GM12878 (cell line): ENCODE measurements around the gene KRT38.

ENCODE experiments used
- REST ChIP-seq: IDR thresholded peaks from 2 replicates; pipeline ENCODE4 v1.6.1; 2012; ENCODE audit warnings: mild to moderate bottlenecking, low read depth, low read length
- ZZZ3 ChIP-seq: IDR thresholded peaks from 2 replicates; pipeline ENCODE4 v1.6.1; 2011; ENCODE audit warnings: low read depth; ENCODE audit not compliant: control insufficient read depth, insufficient read length
- TF ChIP-seq, protein P1 (sequence below): IDR thresholded peaks from 2 replicates; pipeline ENCODE4 v1.6.1; 2011; ENCODE audit warnings: low read depth, mild to moderate bottlenecking, low read length, moderate library complexity, borderline replicate concordance; ENCODE audit errors: extremely low read depth

DNA sequence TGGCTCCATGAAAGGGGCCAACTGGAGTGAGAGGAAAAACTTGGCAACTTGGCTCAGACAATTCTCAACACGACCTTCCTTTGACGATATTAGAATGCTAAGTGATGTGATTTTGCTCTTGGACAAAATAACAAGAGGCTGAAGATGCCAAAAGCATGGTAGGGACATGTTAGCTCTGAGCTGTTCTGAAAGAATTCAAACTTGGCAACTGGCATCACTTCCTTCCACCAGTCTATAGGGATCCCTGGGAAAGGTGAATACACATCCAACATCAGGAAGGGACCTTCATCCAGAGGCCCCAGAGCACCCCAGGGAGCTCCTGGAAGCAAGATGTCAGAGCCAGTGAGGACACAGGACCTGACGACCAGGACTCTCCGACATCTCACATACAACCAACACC is 20.6 kb downstream of the KRT38 start:
- TF ChIP-seq, protein P1, sequence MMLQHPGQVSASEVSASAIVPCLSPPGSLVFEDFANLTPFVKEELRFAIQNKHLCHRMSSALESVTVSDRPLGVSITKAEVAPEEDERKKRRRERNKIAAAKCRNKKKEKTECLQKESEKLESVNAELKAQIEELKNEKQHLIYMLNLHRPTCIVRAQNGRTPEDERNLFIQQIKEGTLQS, result no peak
- no peak for TF ChIP-seq REST
- no peak for TF ChIP-seq ZZZ3
